Smooth muscle cell (in vitro differentiated cells): Measurements from ENCODE around the gene XRCC4. TPM values are rescaled to one million over a fixed set of nuclear protein-coding genes. Genes with fewer than 3 reads are reported as not detected.
A peak's percentile ranks its signal among the peaks of the same experiment; 100 is the strongest.
"Not testable (repeated sequence)": the region's sequence is repeated elsewhere in the genome, so short reads cannot be mapped to it uniquely, and the experiment has no call there.

Source experiments
- DNase-seq: peaks from one replicate; lab custom pipeline; 2025; ENCODE audit not compliant: unreplicated experiment; lab: John Stamatoyannopoulos, UW
- H2AFZ ChIP-seq: fragments of 200-600 bp; sonication (generic); 2 replicates; pipeline ENCODE4 v1.6.0; 2016; ENCODE audit warnings: antibody characterized with exemption, low read depth, mild to moderate bottlenecking
- H3F3A ChIP-seq: fragments of 200-600 bp; sonication (generic); 2 replicates; pipeline ENCODE4 v1.6.0; 2017; ENCODE audit warnings: antibody characterized with exemption, low read depth
- H3K27ac ChIP-seq: fragments of 200-600 bp; sonication (generic); 2 replicates; pipeline ENCODE4 v1.5.1; 2016; ENCODE audit warnings: low read depth, mild to moderate bottlenecking
- H3K27me3 ChIP-seq: fragments of 200-600 bp; sonication (generic); 2 replicates; pipeline ENCODE4 v1.6.1; 2016; ENCODE audit warnings: low read depth, mild to moderate bottlenecking
- H3K36me3 ChIP-seq: fragments of 200-600 bp; sonication (generic); 2 replicates; pipeline ENCODE4 v1.5.1; 2016; ENCODE audit warnings: low read depth
- H3K4me1 ChIP-seq: fragments of 200-600 bp; sonication (generic); 2 replicates; pipeline ENCODE4 v1.5.1; 2016; ENCODE audit warnings: low read depth
- H3K4me2 ChIP-seq: fragments of 200-600 bp; sonication (generic); 2 replicates; pipeline ENCODE4 v1.6.0; 2016; ENCODE audit warnings: mild to moderate bottlenecking
- H3K4me3 ChIP-seq: fragments of 200-600 bp; sonication (generic); 2 replicates; pipeline ENCODE4 v1.5.1; 2016; ENCODE audit warnings: mild to moderate bottlenecking
- H3K79me2 ChIP-seq: fragments of 200-600 bp; sonication (generic); 2 replicates; pipeline ENCODE4 v1.6.0; 2016; ENCODE audit warnings: low read depth, mild to moderate bottlenecking
- H3K9ac ChIP-seq: fragments of 200-600 bp; sonication (generic); 2 replicates; pipeline ENCODE4 v1.6.0; 2016; ENCODE audit warnings: low read depth
- H3K9me3 ChIP-seq: fragments of 200-600 bp; sonication (generic); replicated peaks from 2 replicates; pipeline ENCODE4 v1.5.1; 2016; ENCODE audit warnings: low read depth
- H4K20me1 ChIP-seq: fragments of 200-600 bp; sonication (generic); 2 replicates; pipeline ENCODE4 v1.6.0; 2016; ENCODE audit warnings: low read depth
- WGBS: methylation state at CpG from one replicate; pipeline ENCODE4 v1.1.7; 2016; ENCODE audit warnings: low lambda C conversion rate; 5-methylcytosine and 5-hydroxymethylcytosine counted together
- polyA plus RNA-seq: library from polyadenylated mRNA; unstranded; fragments of >200 nt; fragmentation: Nextera tagmentation; extraction: Ambion mirVana; gene quantifications from 2 replicates; pipeline ENCODE4 v1.2.1, GENCODE V29; 2016
- total RNA-seq: library from RNA; depleted of rRNA; stranded (reverse); fragments of >200 nt; gene quantifications from 2 replicates; pipeline ENCODE4 v1.2.3, GENCODE V29; 2014
- TF ChIP-seq, protein P1 (sequence below): fragments of 200-600 bp; sonication (generic); IDR thresholded peaks from 2 replicates; pipeline ENCODE4 v1.5.1; 2017; ENCODE audit warnings: borderline replicate concordance, mild to moderate bottlenecking, antibody characterized with exemption; ENCODE audit not compliant: insufficient read depth, poor library complexity, severe bottlenecking

XRCC4 gene
- total and polyA plus RNA-seq, 2 experiments from 2014 or later, result 98.1 to 110 TPM

DNA sequence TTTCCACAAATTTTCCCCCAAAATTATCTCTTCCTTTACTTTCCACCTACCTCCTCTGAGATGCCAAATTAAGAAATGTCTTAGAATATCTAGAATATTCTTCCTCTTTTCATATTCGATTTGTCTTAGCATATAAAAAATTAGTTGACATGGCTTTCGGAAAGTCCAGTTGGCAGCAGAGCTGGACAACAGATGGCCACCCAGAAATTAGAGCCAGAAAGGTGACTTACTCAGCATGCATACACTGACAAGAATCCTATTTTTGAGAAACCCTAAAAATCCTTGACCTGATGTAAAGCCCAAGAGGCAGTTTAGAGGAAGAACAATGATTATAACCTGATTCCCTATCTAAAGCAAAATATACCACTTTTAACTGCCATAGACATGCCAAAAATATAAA is 22.2 kb upstream of the XRCC4 start:
- no peaks in the 10 kb centered on the region for H3K9me3 ChIP-seq
- H3F3A ChIP-seq, result peaks cover 28% of the 10 kb centered on the region
- no peaks in the 10 kb centered on the region for H3K27me3 ChIP-seq
- peak overlapping the region; percentile 39 for H3K4me2 ChIP-seq
- H3K36me3 ChIP-seq, result peaks cover 10% of the 10 kb centered on the region
- no peak overlapping the region for H3K4me3 ChIP-seq
- no peak for DNase-seq
- H3K9ac ChIP-seq, result no peak overlapping the region
- peaks cover 52% of the 10 kb centered on the region for H3K79me2 ChIP-seq
- 96% methylated on average over 2 of the region's 2 CpGs for WGBS
- peaks cover 4% of the 10 kb centered on the region for H3K4me1 ChIP-seq
- TF ChIP-seq, protein P1, sequence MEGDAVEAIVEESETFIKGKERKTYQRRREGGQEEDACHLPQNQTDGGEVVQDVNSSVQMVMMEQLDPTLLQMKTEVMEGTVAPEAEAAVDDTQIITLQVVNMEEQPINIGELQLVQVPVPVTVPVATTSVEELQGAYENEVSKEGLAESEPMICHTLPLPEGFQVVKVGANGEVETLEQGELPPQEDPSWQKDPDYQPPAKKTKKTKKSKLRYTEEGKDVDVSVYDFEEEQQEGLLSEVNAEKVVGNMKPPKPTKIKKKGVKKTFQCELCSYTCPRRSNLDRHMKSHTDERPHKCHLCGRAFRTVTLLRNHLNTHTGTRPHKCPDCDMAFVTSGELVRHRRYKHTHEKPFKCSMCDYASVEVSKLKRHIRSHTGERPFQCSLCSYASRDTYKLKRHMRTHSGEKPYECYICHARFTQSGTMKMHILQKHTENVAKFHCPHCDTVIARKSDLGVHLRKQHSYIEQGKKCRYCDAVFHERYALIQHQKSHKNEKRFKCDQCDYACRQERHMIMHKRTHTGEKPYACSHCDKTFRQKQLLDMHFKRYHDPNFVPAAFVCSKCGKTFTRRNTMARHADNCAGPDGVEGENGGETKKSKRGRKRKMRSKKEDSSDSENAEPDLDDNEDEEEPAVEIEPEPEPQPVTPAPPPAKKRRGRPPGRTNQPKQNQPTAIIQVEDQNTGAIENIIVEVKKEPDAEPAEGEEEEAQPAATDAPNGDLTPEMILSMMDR, result no peak
- H4K20me1 ChIP-seq, result peaks cover 62% of the 10 kb centered on the region
- no peak overlapping the region for H2AFZ ChIP-seq
- peak overlapping the region; percentile 70 for H3K27ac ChIP-seq

DNA sequence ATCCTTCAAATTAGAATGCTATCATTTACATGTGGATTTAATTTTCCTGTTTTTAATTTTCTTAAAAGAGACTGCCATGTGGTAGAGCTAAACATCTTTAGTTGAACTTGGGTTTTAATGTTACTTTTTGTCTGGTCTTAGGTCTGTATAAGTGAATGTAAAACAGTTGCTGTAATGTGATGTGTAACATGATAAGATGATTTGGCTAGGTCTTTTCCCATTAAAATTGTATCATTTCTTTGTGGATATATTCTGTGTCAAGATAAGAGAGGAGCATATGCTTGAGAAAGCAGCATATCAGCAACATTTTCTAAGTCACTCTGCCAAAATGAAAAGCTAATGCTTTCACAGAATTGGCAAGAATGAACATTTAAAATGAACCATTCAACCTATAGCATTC is 18.6 kb upstream of the XRCC4 start:
- Histone ChIP-seq H3K36me3 (peaks cover 21% of the 10 kb centered on the region), H3K9me3 (no peaks in the 10 kb centered on the region), H3K4me2 (no peak overlapping the region), H3K4me3 (no peak overlapping the region), H3K27me3 (no peaks in the 10 kb centered on the region), H3K79me2 (peaks cover 87% of the 10 kb centered on the region), H3F3A (peaks cover 13% of the 10 kb centered on the region), H3K27ac (no peak overlapping the region), H3K9ac (no peak overlapping the region), H3K4me1 (peaks cover 4% of the 10 kb centered on the region), H4K20me1 (peaks cover 89% of the 10 kb centered on the region), H2AFZ (no peak overlapping the region)
- TF ChIP-seq, protein P1, result no peak
- no peak for DNase-seq

DNA sequence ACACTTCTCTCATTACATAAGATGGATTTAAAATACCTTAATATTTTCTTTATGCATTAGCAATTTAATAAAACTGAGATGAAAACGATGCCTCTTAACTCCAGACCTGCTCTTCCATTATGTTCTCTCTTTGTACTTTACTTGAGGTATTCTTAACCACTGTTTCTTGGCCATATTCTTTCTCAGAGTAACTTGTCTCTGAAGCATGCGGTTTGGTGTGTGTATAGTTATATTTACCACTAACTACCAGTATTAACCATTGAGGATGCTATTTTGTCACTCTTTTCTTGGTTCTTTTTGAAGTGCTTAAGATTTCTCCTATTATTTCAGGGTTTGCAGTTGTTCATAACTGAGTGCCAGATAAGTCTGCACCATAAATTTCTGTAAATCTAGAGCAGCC is 18.0 kb upstream of the XRCC4 start:
- H3K4me3 ChIP-seq, result no peak overlapping the region
- no peak overlapping the region for H3K4me2 ChIP-seq
- H3K4me1 ChIP-seq, result peaks cover 1% of the 10 kb centered on the region
- no peak overlapping the region for H3K27ac ChIP-seq
- H3K9me3 ChIP-seq, result no peaks in the 10 kb centered on the region
- H3K27me3 ChIP-seq, result no peaks in the 10 kb centered on the region
- DNase-seq, result no peak
- H3F3A ChIP-seq, result peaks cover 14% of the 10 kb centered on the region
- 90% methylated on average over 2 of the region's 2 CpGs for WGBS
- H4K20me1 ChIP-seq, result peaks cover 94% of the 10 kb centered on the region
- peaks cover 93% of the 10 kb centered on the region for H3K79me2 ChIP-seq
- TF ChIP-seq, protein P1, result no peak
- H3K36me3 ChIP-seq, result peaks cover 21% of the 10 kb centered on the region
- no peak overlapping the region for H2AFZ ChIP-seq
- no peak overlapping the region for H3K9ac ChIP-seq

DNA sequence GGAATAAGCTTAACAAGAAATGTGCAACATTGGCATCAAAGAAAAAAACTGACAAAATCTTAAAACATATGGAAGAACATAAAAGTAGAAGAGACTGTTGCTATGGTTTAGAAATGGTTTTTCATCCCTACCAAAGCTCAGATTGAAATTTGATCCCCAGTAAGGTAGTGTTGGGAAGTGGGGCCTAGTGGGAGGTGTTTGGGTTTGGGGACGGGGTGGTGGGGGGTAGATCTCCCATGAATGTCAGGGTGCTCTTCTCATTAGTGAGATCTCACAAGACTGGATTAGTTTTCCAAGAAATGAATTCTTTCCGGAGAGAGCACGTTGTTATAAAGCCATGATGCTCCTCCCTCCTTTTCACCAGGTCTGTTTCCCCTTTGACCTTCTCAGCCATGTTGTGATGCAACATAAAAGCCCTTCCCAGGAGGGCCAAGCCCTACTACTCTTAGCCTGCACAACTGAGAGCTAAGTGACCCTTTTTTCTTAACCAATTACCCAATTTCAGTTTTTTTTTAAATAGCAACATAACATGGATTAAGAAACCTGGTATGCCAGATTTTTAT is 10.7 kb upstream of the XRCC4 start:
- H3K4me3 ChIP-seq, result no peak overlapping the region
- H3K4me2 ChIP-seq, result no peak overlapping the region
- peaks cover 100% of the 10 kb centered on the region for H4K20me1 ChIP-seq
- H3K27ac ChIP-seq, result no peak overlapping the region
- H3K36me3 ChIP-seq, result peaks cover 7% of the 10 kb centered on the region
- H3K27me3 ChIP-seq, result no peaks in the 10 kb centered on the region
- H3K9ac ChIP-seq, result no peak overlapping the region
- TF ChIP-seq, protein P1, result no peak
- DNase-seq, result no peak
- peaks cover 3% of the 10 kb centered on the region for H3F3A ChIP-seq
- no peaks in the 10 kb centered on the region for H3K9me3 ChIP-seq
- H3K79me2 ChIP-seq, result peaks cover 100% of the 10 kb centered on the region
- no peak overlapping the region for H2AFZ ChIP-seq
- peaks cover 11% of the 10 kb centered on the region for H3K4me1 ChIP-seq
- 74% methylated on average over 3 of the region's 3 CpGs for WGBS

DNA sequence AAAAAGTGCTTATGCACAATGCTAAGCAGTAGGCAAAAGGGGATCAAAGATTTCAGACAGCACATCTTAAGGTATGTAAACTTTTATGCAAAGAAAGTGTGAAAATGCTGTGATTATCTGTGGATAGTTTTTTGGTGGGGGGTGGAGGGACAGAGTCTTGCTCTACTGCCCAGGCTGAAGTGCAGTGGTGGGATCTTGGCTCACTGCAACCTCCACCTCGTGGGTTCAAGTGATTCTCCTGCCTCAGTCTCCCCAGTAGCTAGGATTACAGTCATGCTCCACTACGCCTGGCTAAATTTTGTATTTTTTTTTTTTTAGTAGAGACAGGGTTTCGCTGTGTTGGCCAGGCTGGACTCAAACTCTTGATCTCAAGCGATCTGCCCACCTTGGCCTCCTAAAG is 10.0 kb upstream of the XRCC4 start:
- 95% methylated on average over 4 of the region's 4 CpGs for WGBS
- peaks cover 100% of the 10 kb centered on the region for H4K20me1 ChIP-seq
- not testable (repeated sequence) for H3K4me3 ChIP-seq, H2AFZ ChIP-seq, H3K27ac ChIP-seq, H3K27me3 ChIP-seq, H3F3A ChIP-seq, DNase-seq, H3K9ac ChIP-seq, H3K36me3 ChIP-seq, H3K9me3 ChIP-seq, H3K4me2 ChIP-seq
- H3K4me1 ChIP-seq, result peaks cover 11% of the 10 kb centered on the region
- H3K79me2 ChIP-seq, result peaks cover 100% of the 10 kb centered on the region
